ENCODE data around the gene NBAS.

- TF ChIP-seq ZNF878 (CRISPR knock-in tag; IDR thresholded peaks at IDR 0.05), result no peak
- TF ChIP-seq EZH2 (conservative IDR thresholded peaks at IDR 0.05; ENCODE audit: low read depth, low read length), result no peak
- TF ChIP-seq RBM39 (IDR thresholded peaks at IDR 0.05; ENCODE audit: low read depth, low read length, poor library complexity, severe bottlenecking), result no peak
- no peak for TF ChIP-seq POLR2AphosphoS5 (IDR thresholded peaks at IDR 0.05; ENCODE audit: low read depth, low read length)
- TF ChIP-seq GLI4 (CRISPR knock-in tag; IDR thresholded peaks at IDR 0.05; ENCODE audit: borderline replicate concordance), result no peak
- TF ChIP-seq GABPA (IDR thresholded peaks at IDR 0.05; ENCODE audit: low read depth, low read length), result no peak
- TF ChIP-seq GABPA (CRISPR knock-in tag; IDR thresholded peaks at IDR 0.05; ENCODE audit: low read depth), result no peak
Measured at GRCh38 chr2:15299904-15300520, 261.1 kb downstream of the NBAS start.

All from HepG2 (cell line).